IMR-90 (cell line): ENCODE measurements around the gene SLBP. TPM values are rescaled to one million over a fixed set of nuclear protein-coding genes. Genes with fewer than 3 reads are reported as not detected.

Experiments used
- ATAC-seq: fragments of 200-7000 bp; cut with Tn5 transposase; 2 replicates; pipeline ENCODE4 v1.9.1; 2020; ENCODE audit warnings: low read depth, mild to moderate bottlenecking, moderate library complexity
- BruUV-seq: library from RNA; stranded (reverse); fragments of 400-500 nt; replicated peaks from 2 replicates; lab custom pipeline; 2021; lab: Mats Ljungman, UMichigan
- CTCF ChIA-PET: fragments of 300-600 bp; formaldehyde crosslinking; extraction: SDS; loops from one replicate; lab custom pipeline; 2021; ENCODE audit warnings: antibody characterized with exemption; lab: Yijun Ruan, JAX
- POLR2A ChIA-PET: fragments of 300-600 bp; sonication (Branson Sonifier 250); formaldehyde crosslinking; loops from one replicate; lab custom pipeline; 2022; ENCODE audit warnings: antibody characterized with exemption; ENCODE audit not compliant: unreplicated experiment; lab: Charles Lee
- DNase-seq: peaks from one replicate; pipeline ENCODE4 v3.0.0; 2013
- H2AFZ ChIP-seq: replicated peaks from 2 replicates; pipeline ENCODE3; 2013; ENCODE audit warnings: low read length, mild to moderate bottlenecking; ENCODE audit not compliant: poor library complexity
- H2AK5ac ChIP-seq: 2 replicates; pipeline ENCODE4 v1.6.1; 2013; ENCODE audit warnings: low read depth, low read length, inconsistent platforms
- H2AK9ac ChIP-seq: replicated peaks from 2 replicates; pipeline ENCODE3; 2013; ENCODE audit warnings: mild to moderate bottlenecking, low read depth, low read length, moderate library complexity; ENCODE audit not compliant: poor library complexity
- H2BK120ac ChIP-seq: 2 replicates; pipeline ENCODE4 v1.6.1; 2013; ENCODE audit warnings: low read depth, low read length, inconsistent platforms
- H2BK15ac ChIP-seq: 3 replicates; pipeline ENCODE4 v1.6.1; 2013; ENCODE audit warnings: low read depth, low read length, inconsistent platforms
- H2BK20ac ChIP-seq: 2 replicates; pipeline ENCODE4 v1.6.1; 2013; ENCODE audit warnings: low read depth, mild to moderate bottlenecking, inconsistent platforms, low read length, moderate library complexity
- H2BK5ac ChIP-seq: 2 replicates; pipeline ENCODE4 v1.6.1; 2013; ENCODE audit warnings: mild to moderate bottlenecking, low read depth, low read length, inconsistent platforms; ENCODE audit not compliant: poor library complexity, severe bottlenecking
- H3K14ac ChIP-seq: replicated peaks from 2 replicates; pipeline ENCODE4 v1.6.1; 2013; ENCODE audit warnings: low read depth, low read length, inconsistent platforms
- H3K18ac ChIP-seq: 2 replicates; pipeline ENCODE4 v1.6.1; 2013; ENCODE audit warnings: low read depth, low read length, control low read depth
- H3K23ac ChIP-seq: 2 replicates; pipeline ENCODE4 v1.6.1; 2013; ENCODE audit warnings: low read depth, low read length, inconsistent platforms
- H3K27ac ChIP-seq: 2 replicates; pipeline ENCODE4 v1.5.1; 2013; ENCODE audit warnings: mild to moderate bottlenecking, control low read depth, low read length; ENCODE audit not compliant: insufficient read depth
- H3K27me3 ChIP-seq: 2 replicates; pipeline ENCODE4 v1.6.1; 2013; ENCODE audit warnings: low read length; ENCODE audit not compliant: control insufficient read depth, insufficient read depth
- H3K36me3 ChIP-seq: 2 replicates; pipeline ENCODE4 v1.6.1; 2013; ENCODE audit warnings: low read length, mixed read lengths; ENCODE audit not compliant: control insufficient read depth, insufficient read depth
- H3K4ac ChIP-seq: 2 replicates; pipeline ENCODE4 v1.6.1; 2013; ENCODE audit warnings: low read depth, low read length, inconsistent platforms
- H3K4me1 ChIP-seq: 2 replicates; pipeline ENCODE4 v1.6.1; 2013; ENCODE audit warnings: low read length, mixed read lengths; ENCODE audit not compliant: control insufficient read depth, insufficient read depth
- H3K4me2 ChIP-seq: 2 replicates; pipeline ENCODE4 v1.6.1; 2013; ENCODE audit warnings: low read depth, mild to moderate bottlenecking, control low read depth, low read length, moderate library complexity
- H3K4me3 ChIP-seq: 2 replicates; pipeline ENCODE4 v1.5.1; 2013; ENCODE audit warnings: low read depth, mild to moderate bottlenecking, control low read depth, low read length, moderate library complexity; ENCODE audit not compliant: insufficient read depth
- H3K56ac ChIP-seq: 2 replicates; pipeline ENCODE4 v1.6.1; 2013; ENCODE audit warnings: low read length, inconsistent platforms; ENCODE audit not compliant: insufficient read depth; ENCODE audit errors: extremely low read depth
- H3K79me1 ChIP-seq, 2 experiments: 2 replicates each; pipeline ENCODE4 v1.6.1; 2013; ENCODE audit warnings: low read length in 2 of 2, inconsistent platforms in 1 of 2, low read depth in 1 of 2
- H3K9ac ChIP-seq: 2 replicates; pipeline ENCODE4 v1.6.1; 2013; ENCODE audit warnings: low read depth, low read length, control low read depth
- H3K9me1 ChIP-seq: 2 replicates; pipeline ENCODE4 v1.6.1; 2013; ENCODE audit warnings: low read length, inconsistent platforms; ENCODE audit not compliant: insufficient read depth
- H3K9me3 ChIP-seq: 2 replicates; pipeline ENCODE4 v1.6.1; 2013; ENCODE audit warnings: low read length; ENCODE audit not compliant: control insufficient read depth, insufficient read depth
- H4K20me1 ChIP-seq: 2 replicates; pipeline ENCODE4 v1.6.1; 2013; ENCODE audit warnings: low read length, inconsistent platforms; ENCODE audit not compliant: insufficient read depth
- H4K5ac ChIP-seq: 2 replicates; pipeline ENCODE4 v1.6.1; 2013; ENCODE audit warnings: mild to moderate bottlenecking, low read depth, low read length, control low read depth
- H4K8ac ChIP-seq, 2 experiments: 2 replicates each; pipeline ENCODE4 v1.6.1; 2013; ENCODE audit warnings: low read depth in 2 of 2, low read length in 2 of 2, control low read depth in 1 of 2, inconsistent platforms in 1 of 2
- H4K91ac ChIP-seq: 2 replicates; pipeline ENCODE4 v1.6.1; 2013; ENCODE audit warnings: low read depth, low read length, inconsistent platforms; ENCODE audit not compliant: insufficient read depth
- BHLHE40 ChIP-seq: fragments of 150-350 bp; IDR thresholded peaks from 2 replicates; pipeline ENCODE4 v1.6.1; 2016; ENCODE audit warnings: mild to moderate bottlenecking, low read depth, low read length
- CEBPB ChIP-seq: IDR thresholded peaks from 2 replicates; pipeline ENCODE4 v1.6.1; 2012; ENCODE audit warnings: low read depth, low read length, improper control_type of control experiment
- CHD1 ChIP-seq: IDR thresholded peaks from 2 replicates; pipeline ENCODE4 v1.6.1; 2012; ENCODE audit warnings: low read depth, low read length, improper control_type of control experiment
- CTCF ChIP-seq: conservative IDR thresholded peaks from 2 replicates; pipeline ENCODE4 v1.5.1; 2012; ENCODE audit warnings: mild to moderate bottlenecking, low read depth, low read length, improper control_type of control experiment
- ELK1 ChIP-seq: fragments of 150-350 bp; IDR thresholded peaks from 2 replicates; pipeline ENCODE4 v1.6.1; 2016; ENCODE audit warnings: low read depth, mild to moderate bottlenecking, low read length, moderate library complexity, borderline replicate concordance
- FOS ChIP-seq: fragments of 150-350 bp; IDR thresholded peaks from 2 replicates; pipeline ENCODE4 v1.6.1; 2016; ENCODE audit warnings: low read depth, low read length
- MAFK ChIP-seq: IDR thresholded peaks from 2 replicates; pipeline ENCODE4 v1.6.1; 2012; ENCODE audit warnings: low read depth, low read length, improper control_type of control experiment
- MAZ ChIP-seq: IDR thresholded peaks from 2 replicates; pipeline ENCODE4 v1.6.1; 2012; ENCODE audit warnings: low read depth, mild to moderate bottlenecking, low read length, improper control_type of control experiment, moderate library complexity, borderline replicate concordance
- MXI1 ChIP-seq: IDR thresholded peaks from 2 replicates; pipeline ENCODE4 v1.6.1; 2012; ENCODE audit warnings: low read depth, mild to moderate bottlenecking, low read length, moderate library complexity, borderline replicate concordance
- POLR2A ChIP-seq: IDR thresholded peaks from 2 replicates; pipeline ENCODE4 v1.6.1; 2012; ENCODE audit warnings: mild to moderate bottlenecking, low read depth, low read length
- RAD21 ChIP-seq: IDR thresholded peaks from 2 replicates; pipeline ENCODE4 v1.6.1; 2012; ENCODE audit warnings: low read length, improper control_type of control experiment
- RCOR1 ChIP-seq: IDR thresholded peaks from 2 replicates; pipeline ENCODE4 v1.6.1; 2012; ENCODE audit warnings: mild to moderate bottlenecking, low read length, improper control_type of control experiment; ENCODE audit not compliant: insufficient replicate concordance
- RFX5 ChIP-seq: IDR thresholded peaks from 2 replicates; pipeline ENCODE4 v1.8.0; 2012; ENCODE audit warnings: low read depth, mild to moderate bottlenecking, low read length, moderate library complexity
- SMC3 ChIP-seq: fragments of 150-350 bp; IDR thresholded peaks from 2 replicates; pipeline ENCODE4 v1.6.1; 2016; ENCODE audit warnings: low read depth, mild to moderate bottlenecking, antibody characterized with exemption, low read length, moderate library complexity
- WGBS, 2 experiments: methylation state at CpG; one replicate each; pipeline versions ENCODE4 v1.1.5 to v1.1.7; 2013; ENCODE audit warnings: missing lambda C conversion rate in 2 of 2; ENCODE audit not compliant: insufficient read length in 1 of 2; ENCODE audit errors: extremely low coverage in 2 of 2; 5-methylcytosine and 5-hydroxymethylcytosine counted together
- dilution Hi-C: fragments of 300-500 bp; cut with HindIII; formaldehyde crosslinking; loops from one replicate; pipeline ENCODE4 v1.14.3; 2018; ENCODE audit warnings: low sequenced_read_pairs; ENCODE audit not compliant: unreplicated experiment
- in situ Hi-C: fragments of 300-500 bp; cut with MboI; formaldehyde crosslinking; loops from 3 replicates; pipeline ENCODE4 v1.14.3; 2019; ENCODE audit warnings: low sequenced_read_pairs, inconsistent platforms, mixed read lengths
- intact Hi-C: fragments of 100-400 bp; cut with micrococcal nuclease; formaldehyde crosslinking; loops from 2 replicates; pipeline ENCODE4 v1.10.0; 2022
- polyA plus RNA-seq, 3 experiments: library from polyadenylated mRNA; depleted of rRNA; stranded (reverse); fragments of >200 nt; gene quantifications; 2 replicates each; pipeline ENCODE4 v1.2.3, GENCODE V29; 2012; ENCODE audit warnings: low replicate concordance in 1 of 3
- total RNA-seq: library from RNA; depleted of rRNA; stranded (reverse); fragments of >200 nt; gene quantifications from 2 replicates; pipeline ENCODE4 v1.2.3, GENCODE V29; 2012
- TF ChIP-seq, protein P1 (sequence below): fragments of 150-350 bp; IDR thresholded peaks from 2 replicates; pipeline ENCODE4 v1.6.1; 2017; ENCODE audit warnings: mild to moderate bottlenecking, antibody characterized with exemption, low read length, low read depth

Gene SLBP
- total and polyA plus RNA-seq, 2 of the 4 experiments (the other 2 are of a cell fraction) = 64.9 to 66.1 TPM

- Histone ChIP-seq H3K4ac (no peak overlapping the region), H2BK5ac (no peak overlapping the region), H2BK20ac (no peak overlapping the region), H3K4me3 (no peak overlapping the region), H2AK9ac (no peak overlapping the region), H3K9me3 (no peaks in the 10 kb centered on the region), H2AFZ (no peak overlapping the region), H3K79me1 (no peaks in the 10 kb centered on the region), H3K18ac (no peak overlapping the region), H4K91ac (no peak overlapping the region), H3K27ac (no peak overlapping the region), H4K8ac (no peak overlapping the region), H3K4me2 (no peak overlapping the region), H4K20me1 (no peaks in the 10 kb centered on the region; the same call in 1 of the 2 replicates), H3K36me3 (no peaks in the 10 kb centered on the region), H4K5ac (no peak overlapping the region), H3K23ac (no peak overlapping the region), H3K14ac (no peak overlapping the region), H3K27me3 (no peaks in the 10 kb centered on the region; the same call in 1 of the 2 replicates), H3K9me1 (no peaks in the 10 kb centered on the region), H2AK5ac (no peak overlapping the region), H2BK120ac (no peak overlapping the region), H2BK15ac (no peak overlapping the region), H3K4me1 (peaks cover 4% of the 10 kb centered on the region; the same call in 1 of the 2 replicates), H3K56ac (no peak overlapping the region), H3K9ac (no peak overlapping the region)
- TF ChIP-seq MAFK (no peak), FOS (no peak), RFX5 (no peak), RCOR1 (no peak), SMC3 (no peak), CEBPB (no peak), ELK1 (no peak), CTCF (no peak), RAD21 (no peak), MAZ (no peak), MXI1 (no peak), BHLHE40 (no peak), CHD1 (no peak), POLR2A (no peak)
- TF ChIP-seq, protein P1, sequence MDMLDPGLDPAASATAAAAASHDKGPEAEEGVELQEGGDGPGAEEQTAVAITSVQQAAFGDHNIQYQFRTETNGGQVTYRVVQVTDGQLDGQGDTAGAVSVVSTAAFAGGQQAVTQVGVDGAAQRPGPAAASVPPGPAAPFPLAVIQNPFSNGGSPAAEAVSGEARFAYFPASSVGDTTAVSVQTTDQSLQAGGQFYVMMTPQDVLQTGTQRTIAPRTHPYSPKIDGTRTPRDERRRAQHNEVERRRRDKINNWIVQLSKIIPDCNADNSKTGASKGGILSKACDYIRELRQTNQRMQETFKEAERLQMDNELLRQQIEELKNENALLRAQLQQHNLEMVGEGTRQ = no peak
- ChIA-PET CTCF (no interaction called here), POLR2A (no interaction called here)
- 85% methylated on average over 6 of the region's 32 CpGs; no CpG with 5 or more reads in 1 of the 2 experiments for WGBS, 2 experiments
- ATAC-seq (no peak), DNase-seq (no peak)
- intact Hi-C loops = no loop called here
- in situ Hi-C loops = no loop called here
- dilution Hi-C loops = no loop called here
- BruUV-seq = no TSS peak
These were observed 49.1 kb upstream of the SLBP start for GRCh38 chr4:1761130-1761689.
